ENCODE results near the gene TMED8.
"Not testable (repeated sequence)": the region's sequence is repeated elsewhere in the genome, so short reads cannot be mapped to it uniquely, and the experiment has no call there.

Gene TMED8, protein sequence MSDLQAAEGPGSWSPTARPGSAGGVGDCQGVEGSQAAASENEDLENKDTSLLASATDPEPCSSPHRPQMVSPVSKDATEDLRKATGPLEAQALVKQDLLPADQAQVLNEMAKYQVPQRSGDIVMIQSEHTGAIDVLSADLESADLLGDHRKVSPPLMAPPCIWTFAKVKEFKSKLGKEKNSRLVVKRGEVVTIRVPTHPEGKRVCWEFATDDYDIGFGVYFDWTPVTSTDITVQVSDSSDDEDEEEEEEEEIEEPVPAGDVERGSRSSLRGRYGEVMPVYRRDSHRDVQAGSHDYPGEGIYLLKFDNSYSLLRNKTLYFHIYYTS

GRCh38 chr14:77376771-77377501 is at the start of gene TMED8, which contains the start of gene SAMD15:
Gene TMED8, minus strand, starts transcription at chr14:77377094. Its CDS starts 41 bp downstream, at chr14:77377053.
Gene SAMD15, plus strand, starts transcription at chr14:77377379. Its CDS starts 40 bp downstream, at chr14:77377419.
- in situ Hi-C loops (cut with MboI; ENCODE audit: low sequenced_read_pairs): no loop called here

- in situ Hi-C loops (cut with MboI; ENCODE audit: low sequenced_read_pairs): no loop called here
These were observed 49.5 kb upstream of the TMED8 start for GRCh38 chr14:77426396-77426795.

GRCh38 chr14:77424862-77425261 is 48.0 kb upstream of the TMED8 start:
- in situ Hi-C loops (cut with MboI; ENCODE audit: low sequenced_read_pairs): no loop called here

DNA sequence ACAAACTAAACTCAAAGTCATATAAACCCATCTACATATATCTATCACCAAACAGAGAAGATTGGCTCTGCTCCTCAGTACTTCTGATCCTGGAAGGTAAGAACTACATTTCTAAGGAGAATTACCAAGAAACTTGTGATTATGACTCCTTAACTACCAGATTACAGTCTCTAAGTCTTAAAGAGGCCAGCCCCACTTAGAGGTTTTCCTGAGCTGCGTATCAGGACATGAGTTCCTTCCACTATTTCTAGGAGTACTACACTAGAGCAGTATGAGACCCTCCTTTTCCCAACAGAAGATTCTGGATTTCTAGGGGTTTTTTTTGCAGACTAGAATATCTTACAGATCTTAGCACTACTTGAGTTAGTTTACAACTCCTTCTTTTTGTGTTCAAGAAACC is 46.5 kb upstream of the TMED8 start, which contains the start of gene NOXRED1:
Gene NOXRED1, minus strand, starts transcription at position 101 of the 400 bp plus-strand sequence. CDS start 634 bp downstream, outside the sequence.
- in situ Hi-C loops (cut with MboI; ENCODE audit: low sequenced_read_pairs): no loop called here

- in situ Hi-C loops (cut with MboI; ENCODE audit: low sequenced_read_pairs): no loop called here
These were observed 44.3 kb upstream of the TMED8 start for GRCh38 chr14:77421201-77421600.

DNA sequence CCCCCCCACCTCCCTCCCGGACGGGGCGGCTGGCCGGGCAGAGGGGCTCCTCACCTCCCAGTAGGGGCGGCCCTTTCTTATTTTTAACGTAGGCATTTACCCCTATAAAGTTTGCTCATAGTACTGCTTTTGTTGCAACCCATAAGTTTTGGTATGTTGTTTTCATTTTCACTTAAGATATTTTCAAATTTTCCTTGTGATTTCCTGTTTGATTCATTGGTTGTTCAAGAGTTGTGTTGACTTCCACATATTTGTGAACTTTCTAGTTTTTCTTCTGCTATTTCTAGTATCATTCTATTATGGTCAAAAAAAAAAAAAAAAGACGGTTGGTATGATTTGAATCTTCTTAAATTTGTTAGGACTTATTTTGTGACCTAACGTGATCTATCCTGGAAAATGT is 39.9 kb upstream of the TMED8 start:
- in situ Hi-C loops (cut with MboI; ENCODE audit: low sequenced_read_pairs): no loop called here

- in situ Hi-C loops (cut with MboI; ENCODE audit: low sequenced_read_pairs): not testable (repeated sequence)
These were observed 39.2 kb upstream of the TMED8 start for GRCh38 chr14:77416098-77416497.

GRCh38 chr14:77415403-77416030 is 38.6 kb upstream of the TMED8 start:
- in situ Hi-C loops (cut with MboI; ENCODE audit: low sequenced_read_pairs): not testable (repeated sequence)

GRCh38 chr14:77409131-77409533 is 32.2 kb upstream of the TMED8 start:
- in situ Hi-C loops (cut with MboI; ENCODE audit: low sequenced_read_pairs): no loop called here

- in situ Hi-C loops (cut with MboI; ENCODE audit: low sequenced_read_pairs): no loop called here
These were observed 30.3 kb upstream of the TMED8 start for GRCh38 chr14:77407158-77407557.

DNA sequence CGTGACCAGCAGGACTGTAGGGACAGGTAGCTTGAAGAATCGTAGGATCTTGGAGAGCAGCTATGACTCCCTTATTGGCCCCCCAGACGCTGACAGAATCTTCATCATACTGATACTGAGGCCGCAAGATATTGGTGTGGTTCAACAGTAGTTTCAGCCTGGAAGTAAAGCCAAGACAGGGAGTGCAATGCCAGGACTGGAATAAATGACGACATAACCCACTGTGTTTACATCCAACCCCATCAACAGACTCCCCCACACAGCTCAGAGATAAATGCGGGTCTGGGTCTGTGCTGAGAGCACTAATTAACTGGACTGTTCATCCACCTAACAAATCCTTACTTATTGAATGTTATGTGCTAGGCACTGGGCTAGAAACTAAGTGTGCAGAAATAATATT is 29.8 kb upstream of the TMED8 start:
- in situ Hi-C loops (cut with MboI; ENCODE audit: low sequenced_read_pairs): no loop called here

GRCh38 chr14:77406086-77406485 is 29.2 kb upstream of the TMED8 start:
- in situ Hi-C loops (cut with MboI; ENCODE audit: low sequenced_read_pairs): no loop called here

GRCh38 chr14:77403768-77404167 is 26.9 kb upstream of the TMED8 start:
- in situ Hi-C loops (cut with MboI; ENCODE audit: low sequenced_read_pairs): no loop called here

GRCh38 chr14:77400216-77400615 is 23.3 kb upstream of the TMED8 start:
- in situ Hi-C loops (cut with MboI; ENCODE audit: low sequenced_read_pairs): no loop called here

- in situ Hi-C loops (cut with MboI; ENCODE audit: low sequenced_read_pairs): no loop called here
These were observed 13.3 kb upstream of the TMED8 start for GRCh38 chr14:77390188-77390587.

DNA sequence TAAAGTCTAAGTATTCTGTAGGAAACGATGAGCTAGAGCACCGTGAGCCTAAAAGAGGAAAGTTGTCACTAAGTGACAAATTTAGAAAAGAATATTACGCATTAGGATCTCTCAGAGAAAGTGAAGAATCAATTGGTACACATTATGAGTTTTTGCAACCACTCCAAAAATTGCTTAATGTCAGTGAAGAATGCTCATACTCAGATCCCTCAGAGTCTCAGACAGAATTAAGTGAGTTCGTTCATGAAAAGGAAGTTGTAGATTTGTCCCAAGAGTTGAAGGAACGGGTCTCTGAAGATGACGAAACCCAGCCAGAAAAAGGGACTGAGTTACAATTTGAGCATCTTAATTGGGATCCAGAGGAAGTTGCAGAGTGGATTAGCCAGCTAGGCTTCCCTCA is 1.8 kb upstream of the TMED8 start:
- in situ Hi-C loops (cut with MboI; ENCODE audit: low sequenced_read_pairs): no loop called here

GRCh38 chr14:77377502-77377844 is 579 bp upstream of the TMED8 start:
- in situ Hi-C loops (cut with MboI; ENCODE audit: low sequenced_read_pairs): no loop called here

GRCh38 chr14:77375973-77376770 is 722 bp downstream of the TMED8 start:
- in situ Hi-C loops (cut with MboI; ENCODE audit: low sequenced_read_pairs): no loop called here

GRCh38 chr14:77375164-77375950 is 1.5 kb downstream of the TMED8 start:
- in situ Hi-C loops (cut with MboI; ENCODE audit: low sequenced_read_pairs): no loop called here

GRCh38 chr14:77372304-77372841 is 4.5 kb downstream of the TMED8 start:
- in situ Hi-C loops (cut with MboI; ENCODE audit: low sequenced_read_pairs): no loop called here
